B cell (primary cell): ENCODE results near the gene KRR1. TPM values are rescaled to one million over a fixed set of nuclear protein-coding genes. Genes with fewer than 3 reads are reported as not detected.

Experiments used
- ATAC-seq: fragments of 200-7000 bp; cut with Tn5 transposase; one replicate; pipeline ENCODE4 v1.10.0; 2021; ENCODE audit warnings: low read depth, mild to moderate bottlenecking, moderate number of reproducible peaks, moderate library complexity
- CTCF ChIA-PET: fragments of 350-600 bp; sonication (Branson Sonifier 250); formaldehyde crosslinking; loops from one replicate; lab custom pipeline; 2021; ENCODE audit warnings: antibody characterized with exemption, inconsistent platforms; lab: Charles Lee
- POLR2A ChIA-PET: fragments of 350-600 bp; sonication (Branson Sonifier 250); formaldehyde crosslinking; loops from one replicate; lab custom pipeline; 2021; ENCODE audit warnings: antibody characterized with exemption; lab: Charles Lee
- DNase-seq: peaks from one replicate; pipeline ENCODE4 v3.0.0; 2013
- H2AFZ ChIP-seq: 2 replicates; pipeline ENCODE4 v1.6.1; 2012; ENCODE audit warnings: mild to moderate bottlenecking, low read depth, low read length; ENCODE audit not compliant: insufficient read depth, poor library complexity, severe bottlenecking
- H3K27ac ChIP-seq, 2 donors: 1 replicate in 1 of 2; 2 replicates in 1 of 2; pipeline ENCODE4 v1.5.1; 2012 to 2013; ENCODE audit warnings: low read length in 2 of 2, mild to moderate bottlenecking in 2 of 2, moderate library complexity in 1 of 2
- H3K27me3 ChIP-seq, 4 experiments: fragments of 200-600 bp in 1 of 4; sonication (generic) in 1 of 4; replicated peaks in 1 of 4; 1 replicate in 2 of 4; 2 replicates in 2 of 4; pipeline versions ENCODE4 v1.6.1 to v1.7.0; 2013 to 2016; ENCODE audit warnings: low read length in 3 of 4, mild to moderate bottlenecking in 2 of 4, mixed read lengths in 1 of 4, moderate library complexity in 1 of 4; ENCODE audit not compliant: insufficient read depth in 4 of 4, control insufficient read depth in 3 of 4; ENCODE audit errors: control extremely low read depth in 1 of 4
- H3K36me3 ChIP-seq, 2 experiments: replicated peaks in 1 of 2; 1 replicate in 1 of 2; 2 replicates in 1 of 2; pipeline versions ENCODE4 v1.6.1 to v1.7.1; 2013; ENCODE audit warnings: low read length in 1 of 2; ENCODE audit not compliant: insufficient read depth in 2 of 2, control insufficient read depth in 1 of 2; ENCODE audit errors: control extremely low read depth in 1 of 2, extremely low read depth in 1 of 2
- H3K4me1 ChIP-seq, 2 donors: fragments of 200-600 bp in 1 of 2; sonication (generic) in 1 of 2; 1 replicate in 1 of 2; 2 replicates in 1 of 2; pipeline versions ENCODE4 v1.5.1 to v1.6.1; 2013 to 2017; ENCODE audit warnings: low read length in 2 of 2; ENCODE audit not compliant: control insufficient read depth in 2 of 2, insufficient read depth in 2 of 2
- H3K4me2 ChIP-seq: replicated peaks from 2 replicates; pipeline ENCODE3; 2012; ENCODE audit warnings: mild to moderate bottlenecking, low read depth, low read length; ENCODE audit not compliant: poor library complexity, severe bottlenecking
- H3K4me3 ChIP-seq, 5 experiments: fragments of 200-600 bp in 1 of 5; sonication (generic) in 1 of 5; 1 replicate in 3 of 5; 2 replicates in 2 of 5; pipeline versions ENCODE4 v1.5.1 to v1.7.0; 2011 to 2016; ENCODE audit warnings: low read length in 4 of 5, mild to moderate bottlenecking in 4 of 5, low read depth in 2 of 5, control low read depth in 1 of 5, moderate library complexity in 1 of 5; ENCODE audit not compliant: insufficient read depth in 1 of 5; ENCODE audit errors: control extremely low read depth in 1 of 5, extremely low read depth in 1 of 5
- H3K79me2 ChIP-seq: fragments of 200-600 bp; sonication (generic); one replicate; pipeline ENCODE4 v1.6.0; 2016; ENCODE audit warnings: low read length; ENCODE audit not compliant: control insufficient read depth, insufficient read depth
- H3K9ac ChIP-seq: fragments of 200-600 bp; sonication (generic); 2 replicates; pipeline ENCODE4 v1.6.1; 2017; ENCODE audit warnings: mild to moderate bottlenecking, low read length, moderate library complexity
- H3K9me3 ChIP-seq, 3 donors: one replicate each; pipeline versions ENCODE4 v1.6.1 to v1.7.1; 2013; ENCODE audit warnings: low read length in 2 of 3; ENCODE audit not compliant: control insufficient read depth in 2 of 3, insufficient read depth in 1 of 3; ENCODE audit errors: control extremely low read depth in 1 of 3
- H4K20me1 ChIP-seq: 2 replicates; pipeline ENCODE4 v1.6.0; 2012; ENCODE audit warnings: mild to moderate bottlenecking, low read length; ENCODE audit not compliant: insufficient read depth, control insufficient read depth, poor library complexity, severe bottlenecking
- H3K27ac Mint-ChIP-seq: one replicate; pipeline ENCODE4 v1.8.0; 2021; ENCODE audit warnings: mixed read lengths
- H3K27me3 Mint-ChIP-seq: one replicate; pipeline ENCODE4 v1.8.0; 2021; ENCODE audit warnings: mixed read lengths
- H3K4me1 Mint-ChIP-seq: one replicate; pipeline ENCODE4 v1.8.0; 2021; ENCODE audit warnings: mixed read lengths
- H3K4me3 Mint-ChIP-seq: one replicate; pipeline ENCODE4 v1.8.0; 2021; ENCODE audit warnings: mixed read lengths
- H3K9me3 Mint-ChIP-seq: one replicate; pipeline ENCODE4 v1.8.0; 2022; ENCODE audit warnings: mixed read lengths; ENCODE audit not compliant: insufficient read depth
- EZH2 ChIP-seq: IDR thresholded peaks from 2 replicates; pipeline ENCODE4 v1.6.1; 2012; ENCODE audit warnings: borderline replicate concordance, low read depth, mild to moderate bottlenecking, moderate library complexity, low read length; ENCODE audit not compliant: insufficient read depth, poor library complexity, severe bottlenecking
- WGBS: methylation state at CpG from one replicate; pipeline ENCODE4 v1.1.5; 2013; ENCODE audit warnings: missing lambda C conversion rate; ENCODE audit not compliant: insufficient coverage; 5-methylcytosine and 5-hydroxymethylcytosine counted together
- intact Hi-C: fragments of 100-400 bp; cut with micrococcal nuclease; formaldehyde crosslinking; loops from one replicate; pipeline ENCODE4 v1.10.0; 2022
- polyA plus RNA-seq: library from polyadenylated mRNA; depleted of rRNA; stranded (reverse); fragments of >200 nt; gene quantifications from 2 replicates; pipeline ENCODE4 v1.2.3, GENCODE V29; 2012
- total RNA-seq, 2 donors: library from RNA; stranded (reverse); fragments of 120-200 nt in 1 of 2; gene quantifications; 1 replicate in 1 of 2; 2 replicates in 1 of 2; pipeline versions ENCODE4 v1.2.3 to v1.2.4, GENCODE V29; 2013 to 2022
- TF ChIP-seq, protein P1 (sequence below): fragments of 200-600 bp; IDR thresholded peaks from one replicate; pipeline ENCODE4 v1.8.0; 2022; ENCODE audit warnings: antibody characterized with exemption, mild to moderate bottlenecking

Gene KRR1
- total and polyA plus RNA-seq, 2 donors (not counting 1 experiment from before 2014, with no cell fraction given) = 16.3 to 87.7 TPM

DNA sequence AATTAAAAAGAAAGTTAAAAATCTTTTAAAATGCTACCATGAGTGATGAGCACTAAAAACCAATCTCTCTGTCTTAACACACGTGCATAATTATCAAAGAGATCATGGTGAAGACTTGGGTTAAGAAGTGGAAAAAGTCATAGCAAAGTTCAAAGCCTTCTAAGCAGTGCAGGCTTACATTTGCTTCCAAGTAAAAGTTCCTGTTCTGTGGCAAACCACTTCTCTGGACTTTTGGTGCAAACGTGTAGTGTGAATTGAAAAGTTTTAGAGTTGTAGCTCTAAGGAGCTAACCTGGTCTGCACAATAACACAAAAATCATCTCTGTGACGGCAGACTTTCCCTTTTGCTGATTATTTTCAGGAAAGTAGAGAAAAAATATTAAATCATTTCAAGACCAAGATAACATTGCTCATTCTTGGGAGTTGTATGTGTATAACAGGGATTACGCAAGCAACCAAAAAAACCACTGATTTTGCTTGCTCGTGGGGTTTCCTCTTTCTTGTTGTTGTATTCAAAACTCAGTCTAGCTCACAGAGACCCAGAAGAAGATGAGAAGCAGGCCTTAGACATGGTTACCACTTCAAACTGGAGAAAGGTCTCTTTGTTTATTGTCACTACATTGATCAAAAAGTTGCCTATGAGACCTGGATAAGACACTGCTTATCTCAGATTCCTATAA, 33.2 kb downstream of the KRR1 start:
- ATAC-seq (peak; percentile 47), DNase-seq (peak; percentile 72)
- peaks cover 24% of the 10 kb centered on the region for H3K79me2 ChIP-seq
- no peaks in the 10 kb centered on the region for H3K27me3 ChIP-seq
- H3K9me3 Mint-ChIP-seq = no peaks in the 10 kb centered on the region
- H4K20me1 ChIP-seq = no peaks in the 10 kb centered on the region
- no peaks in the 10 kb centered on the region for H3K27me3 Mint-ChIP-seq
- intact Hi-C loops = loop anchor here (1.0 kb wide), 1 partner anchor 33 kb away; the partner anchor contains the start of gene KRR1
- H3K4me3 Mint-ChIP-seq = peak overlapping the region; percentile 78
- peaks cover 0 to 5% of the 10 kb centered on the region in 2 experiments for H3K36me3 ChIP-seq
- no peak for TF ChIP-seq EZH2
- TF ChIP-seq, protein P1, sequence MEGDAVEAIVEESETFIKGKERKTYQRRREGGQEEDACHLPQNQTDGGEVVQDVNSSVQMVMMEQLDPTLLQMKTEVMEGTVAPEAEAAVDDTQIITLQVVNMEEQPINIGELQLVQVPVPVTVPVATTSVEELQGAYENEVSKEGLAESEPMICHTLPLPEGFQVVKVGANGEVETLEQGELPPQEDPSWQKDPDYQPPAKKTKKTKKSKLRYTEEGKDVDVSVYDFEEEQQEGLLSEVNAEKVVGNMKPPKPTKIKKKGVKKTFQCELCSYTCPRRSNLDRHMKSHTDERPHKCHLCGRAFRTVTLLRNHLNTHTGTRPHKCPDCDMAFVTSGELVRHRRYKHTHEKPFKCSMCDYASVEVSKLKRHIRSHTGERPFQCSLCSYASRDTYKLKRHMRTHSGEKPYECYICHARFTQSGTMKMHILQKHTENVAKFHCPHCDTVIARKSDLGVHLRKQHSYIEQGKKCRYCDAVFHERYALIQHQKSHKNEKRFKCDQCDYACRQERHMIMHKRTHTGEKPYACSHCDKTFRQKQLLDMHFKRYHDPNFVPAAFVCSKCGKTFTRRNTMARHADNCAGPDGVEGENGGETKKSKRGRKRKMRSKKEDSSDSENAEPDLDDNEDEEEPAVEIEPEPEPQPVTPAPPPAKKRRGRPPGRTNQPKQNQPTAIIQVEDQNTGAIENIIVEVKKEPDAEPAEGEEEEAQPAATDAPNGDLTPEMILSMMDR = no peak
- peak overlapping the region; percentile 67 to 79 for H3K27ac ChIP-seq
- ChIA-PET CTCF (interaction anchor here (0.9 to 10.9 kb wide), 6 partner anchors 10 to 88 kb away, joined by 3 to 104 read pairs (median 4); partner anchors contain the start of gene GLIPR1L2), POLR2A (interaction anchor here (1.0 kb wide), 1 partner anchor 688 kb away, joined by 3 read pairs; no protein-coding TSS in a partner anchor)
- H3K4me1 Mint-ChIP-seq = peaks cover 65% of the 10 kb centered on the region
- peak overlapping the region; percentile 50 for H2AFZ ChIP-seq
- H3K4me2 ChIP-seq = peak overlapping the region; percentile 73
- H3K9me3 ChIP-seq = no peaks in the 10 kb centered on the region
- peaks cover 45 to 48% of the 10 kb centered on the region in 2 donors for H3K4me1 ChIP-seq
- peak overlapping the region in 3 of 5 experiments; percentile 2 to 10 (median 9) for H3K4me3 ChIP-seq
- peak overlapping the region; percentile 43 for H3K9ac ChIP-seq
- peak overlapping the region; percentile 99 for H3K27ac Mint-ChIP-seq
- WGBS = 0% methylated on average over 1 of the region's 5 CpGs

DNA sequence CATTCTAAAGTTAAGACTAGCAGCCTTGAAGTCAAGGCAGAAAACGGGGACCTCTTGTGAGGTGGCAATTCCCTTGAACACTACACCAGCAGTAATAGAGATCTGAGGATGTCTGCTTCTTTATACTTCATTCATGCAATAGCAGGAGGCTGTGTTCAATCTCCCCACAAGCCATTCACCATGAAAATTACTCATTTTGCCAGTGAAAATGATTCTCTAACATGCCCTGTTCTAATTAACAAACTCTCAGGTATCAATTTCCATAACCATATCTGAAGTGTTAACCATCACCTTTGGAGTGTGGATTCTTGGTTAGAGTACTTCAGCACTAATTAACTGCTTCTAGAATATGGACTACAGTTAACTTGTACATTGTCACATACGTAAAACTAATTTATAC, 34.3 kb downstream of the KRR1 start:
- H2AFZ ChIP-seq = no peak overlapping the region
- no peaks in the 10 kb centered on the region for H4K20me1 ChIP-seq
- DNase-seq (no peak), ATAC-seq (no peak)
- WGBS = 100% methylated on average over 1 of the region's 2 CpGs
- peaks cover 41 to 43% of the 10 kb centered on the region in 2 donors for H3K4me1 ChIP-seq
- no peaks in the 10 kb centered on the region for H3K9me3 ChIP-seq
- no peak overlapping the region for H3K9ac ChIP-seq
- Mint-ChIP-seq H3K27me3 (no peaks in the 10 kb centered on the region), H3K4me3 (no peak overlapping the region), H3K27ac (peak overlapping the region; percentile 61), H3K4me1 (peaks cover 61% of the 10 kb centered on the region), H3K9me3 (no peaks in the 10 kb centered on the region)
- H3K36me3 ChIP-seq = peaks cover 0 to 2% of the 10 kb centered on the region in 2 experiments
- H3K79me2 ChIP-seq = peaks cover 13% of the 10 kb centered on the region
- ChIA-PET POLR2A (interaction anchor here (0.6 kb wide), 1 partner anchor 86 kb away, joined by 3 read pairs; the partner anchor contains the start of gene GLIPR1L2), CTCF (interaction anchor here (1.2 to 10.9 kb wide), 3 partner anchors 11 to 87 kb away, joined by 4 to 92 read pairs (median 5); partner anchors contain the start of gene GLIPR1L2)
- H3K27me3 ChIP-seq = no peaks in the 10 kb centered on the region
- H3K4me3 ChIP-seq = no peak overlapping the region
- intact Hi-C loops = no loop called here
- H3K27ac ChIP-seq = no peak overlapping the region
- TF ChIP-seq, protein P1 = no peak
- no peak for TF ChIP-seq EZH2
- H3K4me2 ChIP-seq = no peak overlapping the region
